ENCODE data around the gene RNF220. TPM values are rescaled to one million over a fixed set of nuclear protein-coding genes. Genes with fewer than 3 reads are reported as not detected.

The RNF220 gene
- total RNA-seq, 2 donors from 2014 or later: 63.9 to 64.3 TPM

DNA sequence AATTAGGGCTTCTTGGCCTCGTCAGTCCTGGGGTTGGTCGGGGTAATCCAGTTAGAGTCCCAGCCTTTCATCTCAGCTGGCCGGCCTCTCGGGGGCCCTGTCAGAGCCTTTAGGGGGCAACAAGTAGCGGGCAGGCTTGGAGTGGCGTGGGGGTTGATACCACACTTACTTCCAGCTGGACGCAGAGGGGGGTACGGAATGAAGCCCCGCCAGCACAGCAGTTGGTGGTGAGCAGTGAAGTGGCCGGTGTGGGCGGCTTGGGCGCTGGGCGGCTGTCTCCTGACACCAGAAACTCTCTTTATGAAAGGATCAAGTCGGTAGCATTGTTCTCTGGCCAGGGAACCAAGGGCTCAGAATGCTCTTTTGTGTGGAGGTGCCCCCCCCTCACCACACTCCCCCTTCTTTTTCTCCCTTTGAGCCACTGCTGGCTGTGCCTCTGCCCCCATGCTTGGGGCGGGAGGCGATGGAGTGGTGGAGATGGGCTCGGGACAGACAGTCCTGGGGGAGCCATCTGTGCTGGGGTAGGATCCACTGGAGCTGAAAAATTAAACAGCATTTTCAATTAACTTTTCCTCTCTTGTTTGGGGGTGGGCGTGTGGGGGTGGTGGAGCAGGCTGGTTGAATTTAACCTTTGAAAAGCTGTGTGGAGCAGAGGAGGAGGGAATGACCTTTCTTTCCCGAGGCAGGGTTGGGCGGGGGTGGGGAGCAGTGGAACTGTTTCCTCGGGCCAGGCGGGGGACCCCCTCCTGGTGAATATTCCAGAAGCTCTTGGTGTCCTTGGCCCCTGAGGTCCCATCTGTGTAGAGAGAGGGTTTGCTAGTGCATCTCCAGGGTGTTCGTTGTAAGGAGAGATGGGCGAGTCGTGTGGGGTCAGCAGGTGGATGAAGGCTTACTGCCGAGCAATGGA lies 102.7 kb downstream of the RNF220 start:
- DNase-seq (no peak), ATAC-seq (no peak)
- intact Hi-C loops (cut with DNase I, micrococcal nuclease): no loop called here

- ATAC-seq: no peak
- intact Hi-C loops (cut with DNase I, micrococcal nuclease): no loop called here
- no peak for DNase-seq
Measured at GRCh38 chr1:44508397-44508745, 103.3 kb downstream of the RNF220 start.

GRCh38 chr1:44511363-44511762 lies 106.3 kb downstream of the RNF220 start:
- intact Hi-C loops (cut with DNase I, micrococcal nuclease): no loop called here
- ATAC-seq: no peak
- DNase-seq: no peak

- ATAC-seq: no peak
- intact Hi-C loops (cut with DNase I, micrococcal nuclease): no loop called here
Measured at GRCh38 chr1:44511769-44512168, 106.7 kb downstream of the RNF220 start.

DNA sequence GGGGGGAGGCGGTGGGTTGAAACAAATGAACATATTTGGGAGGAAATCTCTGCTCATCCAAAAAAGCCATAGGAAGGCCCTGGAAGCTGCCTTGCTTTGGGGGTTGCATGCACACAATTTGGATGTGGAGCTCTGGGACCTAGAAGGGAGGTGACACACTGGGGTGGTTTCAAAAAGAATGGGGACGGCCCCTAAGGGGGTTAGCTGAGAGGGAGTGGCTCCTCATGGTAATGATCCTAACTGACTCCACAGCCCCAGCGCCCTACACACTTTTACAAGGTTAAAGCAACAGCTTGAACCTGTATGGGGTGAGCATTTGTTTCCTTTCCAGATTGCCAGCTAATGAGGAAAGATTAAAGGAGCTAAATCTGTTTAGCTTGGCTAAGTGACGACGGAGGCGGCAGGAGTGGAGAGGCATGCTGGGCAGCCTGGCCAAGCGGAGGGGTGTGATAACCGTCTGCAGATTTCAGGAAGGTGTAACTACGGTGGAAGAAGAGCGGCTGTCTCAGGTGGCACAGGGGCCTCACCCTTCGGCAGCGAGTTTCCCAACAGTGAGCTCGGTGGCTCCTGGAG lies 107.3 kb downstream of the RNF220 start:
- DNase-seq: no peak
- intact Hi-C loops (cut with DNase I, micrococcal nuclease): no loop called here
- no peak for ATAC-seq

More at GRCh38 chr1:44511769-44512168, 106.7 kb downstream of the RNF220 start:
- DNase-seq: no peak

GRCh38 chr1:44513111-44513510 lies 108.1 kb downstream of the RNF220 start:
- intact Hi-C loops (cut with DNase I, micrococcal nuclease): no loop called here
- ATAC-seq (no peak), DNase-seq (no peak)

DNA sequence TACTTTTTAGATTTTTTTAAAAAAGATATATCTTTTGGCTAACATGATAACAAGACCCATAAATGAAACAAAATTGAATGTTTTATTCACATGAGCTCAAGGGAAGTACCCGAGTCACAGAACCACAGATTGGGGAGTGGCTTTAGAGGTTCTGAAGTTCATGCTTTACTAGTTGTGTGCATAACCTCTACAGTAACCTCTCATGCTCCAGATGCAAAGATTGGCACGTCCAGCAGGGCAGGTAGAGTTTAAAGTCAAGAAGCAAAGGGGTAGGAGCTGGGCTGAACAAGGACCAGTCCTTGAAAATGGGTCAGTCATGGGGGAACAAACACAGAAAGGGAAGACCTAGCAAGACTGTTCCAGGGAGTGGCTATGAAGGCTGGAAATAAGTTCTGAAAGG lies 109.6 kb downstream of the RNF220 start:
- intact Hi-C loops (cut with DNase I, micrococcal nuclease): no loop called here
- DNase-seq: no peak
- ATAC-seq: no peak

GRCh38 chr1:44515416-44515815 lies 110.4 kb downstream of the RNF220 start:
- no peak for ATAC-seq
- intact Hi-C loops (cut with DNase I, micrococcal nuclease): no loop called here
- DNase-seq: no peak

GRCh38 chr1:44519035-44519676 lies 114.1 kb downstream of the RNF220 start:
- DNase-seq (no peak), ATAC-seq (no peak)
- intact Hi-C loops (cut with DNase I, micrococcal nuclease): no loop called here

- intact Hi-C loops (cut with DNase I, micrococcal nuclease): no loop called here
- no peak for DNase-seq
- ATAC-seq: no peak
Measured at GRCh38 chr1:44521378-44522080, 116.5 kb downstream of the RNF220 start.

DNA sequence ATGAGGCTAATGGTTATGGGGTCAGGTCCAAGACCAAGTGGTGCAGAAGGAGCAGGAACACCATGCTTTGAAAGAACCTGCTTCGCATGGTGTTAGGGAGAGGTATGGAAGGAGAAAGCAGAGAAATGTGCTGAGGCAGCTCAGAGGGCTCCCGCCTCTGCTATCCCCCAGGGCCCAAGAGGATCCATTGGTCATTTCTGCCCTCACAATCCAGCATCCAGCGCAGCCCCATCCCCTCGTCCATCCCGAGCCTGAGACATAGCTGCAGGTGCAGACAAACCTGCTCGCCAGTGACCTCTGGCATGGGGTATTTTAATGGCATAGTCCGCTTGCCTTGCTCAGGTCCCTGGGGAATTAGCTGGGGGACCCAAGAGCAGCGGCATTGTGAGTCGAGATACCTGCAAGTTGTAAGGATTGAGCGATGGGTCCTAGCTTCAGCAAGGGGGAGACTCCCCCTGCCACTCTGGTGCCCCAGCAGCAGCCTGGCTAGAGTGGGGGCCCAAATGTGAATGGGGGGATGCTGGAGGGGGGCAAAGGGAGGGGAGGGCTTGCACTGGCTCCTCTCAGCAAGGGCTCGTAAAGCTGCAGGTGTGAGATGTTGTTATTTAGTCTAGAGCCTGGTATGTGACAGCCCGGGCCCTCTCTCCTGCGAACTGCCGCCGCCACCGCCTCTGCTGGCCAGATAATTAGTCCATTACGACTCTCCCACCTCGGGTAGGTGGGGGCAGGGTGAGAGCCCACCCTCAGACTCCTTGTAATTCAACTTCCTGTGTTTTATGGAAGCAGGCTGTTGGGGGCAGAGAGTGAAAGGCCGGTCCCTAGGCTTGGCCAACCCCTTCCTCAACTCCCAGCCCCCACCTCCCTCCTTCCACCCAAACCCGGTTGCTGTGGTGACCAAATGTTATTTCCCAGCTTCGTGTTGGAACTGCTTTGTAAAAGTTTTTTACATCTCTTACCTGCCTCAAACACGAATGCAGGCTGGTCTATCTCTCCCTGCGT lies 118.8 kb downstream of the RNF220 start:
- ATAC-seq: no peak
- intact Hi-C loops (cut with DNase I, micrococcal nuclease): no loop called here

DNA sequence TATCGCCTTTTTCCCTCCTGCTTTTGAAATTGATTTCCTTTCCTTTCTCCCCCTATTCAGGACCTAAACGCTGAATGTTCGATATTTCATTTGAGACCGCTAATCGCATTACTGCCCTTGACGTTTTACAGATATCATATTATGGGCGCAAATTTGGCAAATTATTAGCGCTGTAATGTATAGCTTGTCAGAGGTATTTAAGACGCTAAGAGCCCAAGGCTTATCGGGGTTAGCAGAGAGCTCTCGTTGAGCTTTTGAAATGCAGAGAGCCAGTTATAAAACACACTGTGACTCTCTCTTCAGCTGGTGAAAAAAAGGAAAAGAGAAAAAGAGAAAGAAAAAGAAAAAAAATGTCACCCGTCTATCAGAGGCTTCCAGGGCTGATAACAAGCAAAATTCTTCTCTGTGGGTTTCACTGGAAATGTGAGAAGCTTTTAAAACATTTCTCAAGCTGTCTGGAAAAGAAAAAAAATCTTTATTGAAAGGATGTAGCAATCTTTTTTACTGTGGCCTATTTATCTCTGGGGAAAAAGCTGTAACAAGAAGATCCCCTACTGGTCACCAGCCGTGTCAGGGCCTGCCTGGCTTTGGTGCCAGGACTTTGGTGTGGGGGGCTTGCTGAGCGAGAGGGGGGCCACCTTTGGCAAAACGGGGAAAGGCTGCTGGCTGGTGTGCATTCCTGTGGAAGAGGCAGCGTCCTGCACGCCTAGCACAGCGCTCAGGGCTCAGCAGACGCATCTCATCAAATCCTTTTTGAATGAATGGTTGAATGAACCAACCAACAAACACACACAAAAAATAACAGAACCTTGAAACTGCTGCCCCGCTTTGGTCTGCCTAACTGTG lies 119.8 kb downstream of the RNF220 start:
- DNase-seq: no peak
- intact Hi-C loops (cut with DNase I, micrococcal nuclease): no loop called here
- ATAC-seq: no peak

More for the DNA sequence above, 118.8 kb downstream of the RNF220 start:
- no peak for DNase-seq

GRCh38 chr1:44526295-44527073 lies 121.4 kb downstream of the RNF220 start:
- intact Hi-C loops (cut with DNase I, micrococcal nuclease): no loop called here
- no peak for DNase-seq
- no peak for ATAC-seq

- ATAC-seq (no peak), DNase-seq (no peak)
- intact Hi-C loops (cut with DNase I, micrococcal nuclease): no loop called here
Measured at GRCh38 chr1:44531785-44532566, 126.9 kb downstream of the RNF220 start.

GRCh38 chr1:44532567-44532944 lies 127.5 kb downstream of the RNF220 start:
- ATAC-seq (peak; percentile 31), DNase-seq (no peak)
- intact Hi-C loops (cut with DNase I, micrococcal nuclease): no loop called here

- DNase-seq (no peak), ATAC-seq (no peak)
- intact Hi-C loops (cut with DNase I, micrococcal nuclease): no loop called here
Measured at GRCh38 chr1:44534771-44535170, 129.7 kb downstream of the RNF220 start.
